GM21717 (cell line): ENCODE results near the gene DLK2.
"Not testable (repeated sequence)": the region's sequence is repeated elsewhere in the genome, so short reads cannot be mapped to it uniquely, and the experiment has no call there.

Experiments
- ATAC-seq: cut with Tn5 transposase; IDR thresholded peaks from one replicate; pipeline ENCODE4 v1.9.1; 2021; ENCODE audit warnings: mild to moderate bottlenecking, moderate library complexity; ENCODE audit not compliant: unreplicated experiment

Gene DLK2

DNA sequence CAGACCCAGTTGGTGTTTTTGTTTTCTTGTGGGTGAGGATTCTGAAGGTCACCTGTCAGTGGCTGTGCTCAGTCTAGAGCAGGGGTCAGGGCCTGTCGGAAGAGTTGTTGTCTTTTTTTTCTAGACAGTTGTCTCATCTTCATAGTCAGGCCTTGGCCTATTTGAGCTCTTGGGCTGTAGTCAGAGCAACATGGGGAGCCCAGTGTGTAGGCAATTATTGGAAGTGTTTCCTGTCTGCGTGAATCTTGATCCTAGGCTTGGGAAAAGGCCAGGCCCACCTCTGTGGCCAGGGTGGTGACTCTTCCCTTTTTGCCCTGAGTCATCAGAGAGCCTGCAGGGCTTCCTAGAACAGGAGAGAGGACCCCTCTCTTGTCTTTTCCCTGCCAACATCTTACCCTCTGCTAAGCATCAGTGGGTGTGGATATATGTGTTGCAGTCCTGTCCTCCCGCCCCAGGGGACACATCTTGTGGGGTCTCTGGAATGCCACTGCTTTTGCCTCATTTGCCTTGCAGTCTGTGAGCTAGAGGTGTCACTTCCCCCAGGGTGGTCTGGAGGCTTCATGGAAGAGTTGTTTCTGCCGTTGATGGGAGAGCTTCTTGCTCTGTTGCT, 33.4 kb upstream of the DLK2 start:
- no peak for ATAC-seq

DNA sequence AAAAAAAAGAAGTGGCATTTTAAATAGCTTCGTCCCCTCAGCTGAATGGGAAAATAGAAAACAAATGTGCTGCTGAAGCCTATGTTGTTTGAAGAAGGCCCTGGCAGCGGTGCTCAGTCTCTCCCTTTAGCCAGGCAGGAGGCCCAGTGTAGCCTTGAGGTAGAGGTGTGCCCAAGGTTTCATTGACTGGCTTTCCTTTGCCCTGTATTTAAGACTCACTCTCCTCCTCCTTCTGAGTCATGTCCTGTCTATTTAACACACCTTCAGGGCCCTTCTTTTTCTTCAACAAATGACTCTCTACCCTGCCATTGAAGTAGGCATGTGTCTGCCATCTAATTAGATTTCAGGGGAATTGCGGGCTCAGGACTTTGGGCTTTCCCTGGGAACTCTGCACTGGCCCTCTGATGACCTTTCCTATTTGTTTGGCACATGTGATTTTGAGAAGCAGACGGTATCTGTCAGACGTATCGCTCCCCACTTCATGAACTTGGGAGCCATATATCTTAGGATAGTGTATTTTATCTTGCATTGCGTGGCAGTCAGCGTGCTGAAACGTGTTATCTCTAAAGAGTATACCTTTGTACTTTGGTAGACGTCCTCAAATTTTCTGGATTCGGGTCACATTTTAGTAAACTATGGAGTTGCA, 26.4 kb upstream of the DLK2 start:
- ATAC-seq = no peak

DNA sequence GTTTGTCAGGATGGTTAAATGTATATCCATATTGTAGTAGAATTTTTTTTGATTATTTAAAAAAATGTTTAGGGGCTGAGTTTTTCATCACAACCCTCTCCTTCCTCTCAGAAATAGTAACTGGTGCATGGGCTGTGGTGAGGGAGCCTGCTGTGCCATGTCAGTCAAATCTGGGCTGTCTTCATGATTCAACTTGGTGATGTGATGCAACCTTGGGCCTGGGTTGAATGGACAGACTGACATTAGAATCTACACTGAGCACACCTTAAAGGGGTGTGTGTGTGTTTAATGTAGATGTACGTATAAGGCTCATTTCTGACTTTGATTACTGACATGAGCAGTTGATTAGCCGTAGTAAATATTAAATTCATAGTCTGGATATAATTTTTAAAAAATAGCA, 25.7 kb upstream of the DLK2 start:
- no peak for ATAC-seq

DNA sequence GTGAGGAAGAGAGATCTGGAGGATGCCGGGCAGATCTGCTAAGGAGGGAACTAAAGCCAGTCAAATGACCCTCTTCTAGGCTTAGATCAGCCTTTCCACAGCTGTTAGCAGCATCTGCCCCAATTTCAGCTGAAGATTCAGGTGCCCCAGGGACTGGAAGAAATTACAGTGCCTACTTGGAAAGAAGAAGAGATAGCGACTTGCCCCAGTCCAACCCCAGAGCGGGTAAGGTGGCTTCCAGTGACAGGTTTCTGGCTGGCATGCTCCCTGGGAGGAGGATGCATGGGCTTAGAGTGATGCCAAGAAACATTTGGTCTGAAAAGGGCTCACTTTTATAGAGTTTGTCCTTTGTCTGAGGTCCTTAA, 22.6 kb upstream of the DLK2 start:
- no peak for ATAC-seq

DNA sequence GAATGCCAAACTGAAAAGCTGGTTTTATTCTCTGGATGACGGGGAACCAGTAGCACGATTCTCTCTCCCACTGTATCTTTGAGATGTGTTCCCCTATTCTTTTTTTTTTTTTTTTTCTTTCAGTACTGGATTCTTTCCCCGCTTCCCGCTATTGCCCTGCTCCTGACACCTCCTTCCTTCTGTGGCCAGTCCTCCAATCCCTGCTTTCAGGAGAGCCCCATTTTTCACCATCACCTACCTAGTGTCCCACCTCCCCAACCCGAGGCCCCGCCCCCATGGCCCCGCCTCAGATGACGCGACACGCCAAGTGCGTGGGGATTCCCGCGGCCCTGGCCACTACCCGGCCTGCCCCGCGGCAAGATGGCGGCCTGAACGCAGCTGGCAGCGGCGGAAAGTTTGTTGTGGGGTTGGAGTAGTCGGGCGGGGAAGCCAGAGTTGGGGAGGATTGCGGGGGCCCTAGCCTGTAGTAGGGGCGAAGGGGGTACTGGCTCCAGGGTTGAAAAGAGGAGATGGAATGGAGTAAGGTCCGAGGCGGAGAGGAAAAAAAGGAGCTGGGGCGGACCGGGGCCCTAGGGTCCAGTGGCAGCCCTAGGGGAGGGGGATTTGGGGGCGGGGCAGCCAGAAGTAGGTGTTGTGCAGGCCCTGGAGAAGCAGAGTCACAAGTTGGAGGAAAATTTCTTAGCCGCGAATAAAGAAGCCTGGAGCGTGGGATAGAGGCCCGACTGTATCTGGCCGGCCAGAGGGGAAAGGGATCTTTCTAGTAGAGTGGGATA, 22.1 kb upstream of the DLK2 start, which contains the start of gene TJAP1:
Gene TJAP1 (plus strand): TSS at position 336 of the 773 bp plus-strand sequence. CDS start 21,432 bp downstream, outside the sequence.
- peak; percentile 93 for ATAC-seq

DNA sequence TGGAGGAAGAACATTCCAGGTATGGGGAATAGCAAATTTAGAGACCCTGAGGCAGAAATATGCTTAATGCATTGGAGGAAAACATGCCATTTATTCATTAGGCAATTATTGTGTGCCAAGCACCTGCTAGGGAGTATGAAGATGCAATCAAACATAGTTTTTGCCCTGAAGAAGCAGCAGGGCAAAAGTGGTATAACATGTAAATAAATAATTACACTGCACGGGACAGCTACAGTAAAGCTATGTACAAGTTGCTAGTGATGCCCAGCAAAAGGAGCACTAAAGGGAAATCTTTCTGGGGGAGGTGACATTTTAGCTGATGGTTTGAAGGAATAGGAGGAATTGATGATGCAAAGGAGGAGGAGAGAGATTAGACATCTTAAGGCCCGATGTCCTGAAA, 21.4 kb upstream of the DLK2 start:
- no peak for ATAC-seq

DNA sequence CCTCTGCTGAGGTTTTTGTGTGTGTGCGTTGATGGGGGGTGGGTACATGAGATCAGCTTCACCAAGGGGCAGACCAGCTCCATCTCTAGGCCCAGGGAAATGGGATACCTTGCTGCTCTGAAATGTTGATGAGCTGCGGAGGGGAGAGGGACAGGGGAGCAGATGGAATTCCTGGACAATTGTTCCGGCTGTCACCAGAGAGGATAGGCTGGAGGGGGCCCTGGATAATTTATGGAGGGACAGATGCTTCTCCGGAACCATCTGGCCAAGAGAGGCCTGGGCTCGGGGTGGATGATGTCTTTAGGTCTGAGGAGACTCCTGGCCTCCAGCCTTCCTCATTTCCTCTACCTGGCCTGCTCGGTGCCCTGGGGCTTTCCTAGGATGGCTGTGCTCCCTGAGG, 20.2 kb upstream of the DLK2 start:
- no peak for ATAC-seq

DNA sequence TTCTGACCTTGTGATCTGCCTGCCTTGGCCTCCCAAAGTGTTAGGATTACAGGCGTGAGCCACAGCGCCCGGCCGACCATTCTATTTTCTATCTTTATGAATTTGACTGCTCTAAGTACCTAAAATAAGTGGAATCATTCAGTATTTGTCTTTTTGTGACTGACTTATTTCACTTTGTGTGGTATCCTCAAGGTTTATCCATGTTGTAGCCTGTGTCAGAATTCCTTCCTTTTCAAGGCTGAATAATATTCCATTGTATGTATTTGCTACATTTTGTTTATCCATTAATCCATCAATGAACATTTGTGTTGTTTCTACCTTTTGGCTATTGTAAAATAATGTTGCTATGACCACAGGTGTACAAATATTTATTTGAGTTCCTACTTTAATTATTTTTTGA, 17.2 kb upstream of the DLK2 start:
- ATAC-seq = no peak

DNA sequence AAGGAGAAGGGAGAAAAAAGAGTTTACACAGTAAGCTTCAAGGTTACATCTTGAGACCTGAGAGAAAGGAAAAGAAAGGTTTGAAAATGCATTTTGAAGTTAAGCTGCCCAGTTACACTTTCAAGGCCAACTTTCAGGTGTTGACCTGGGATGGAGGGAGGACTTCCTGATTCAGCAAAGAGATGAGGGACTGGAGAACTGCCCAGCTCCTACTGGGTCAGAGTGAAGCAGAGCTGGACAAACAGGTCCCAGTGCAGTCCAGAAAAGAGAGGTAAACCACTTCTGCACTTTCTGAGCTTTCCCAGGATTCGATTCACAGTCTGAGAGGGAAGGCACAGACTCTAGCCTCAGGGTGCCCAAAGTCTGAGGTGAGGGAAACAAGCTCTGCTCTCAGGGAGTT, 16.1 kb upstream of the DLK2 start:
- ATAC-seq = no peak

DNA sequence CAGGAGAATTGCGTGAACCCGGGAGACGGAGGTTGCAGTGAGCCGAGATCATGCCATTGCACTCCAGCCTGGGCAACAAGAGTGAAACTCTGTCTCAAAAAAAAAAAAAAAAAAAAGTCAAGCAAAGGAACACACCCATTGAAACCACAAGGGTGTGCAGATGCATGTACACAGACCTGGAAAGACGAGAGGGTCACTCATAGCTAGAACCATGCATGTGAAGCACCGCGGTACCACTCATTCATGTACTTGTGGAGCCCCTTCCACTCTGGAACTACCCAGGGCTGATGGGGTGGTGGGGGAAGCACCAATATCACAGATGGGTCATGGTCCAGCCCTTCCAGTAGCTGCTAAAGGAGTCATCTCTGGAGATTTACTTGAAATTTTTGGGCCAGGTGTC, 14.6 kb upstream of the DLK2 start:
- no peak for ATAC-seq

DNA sequence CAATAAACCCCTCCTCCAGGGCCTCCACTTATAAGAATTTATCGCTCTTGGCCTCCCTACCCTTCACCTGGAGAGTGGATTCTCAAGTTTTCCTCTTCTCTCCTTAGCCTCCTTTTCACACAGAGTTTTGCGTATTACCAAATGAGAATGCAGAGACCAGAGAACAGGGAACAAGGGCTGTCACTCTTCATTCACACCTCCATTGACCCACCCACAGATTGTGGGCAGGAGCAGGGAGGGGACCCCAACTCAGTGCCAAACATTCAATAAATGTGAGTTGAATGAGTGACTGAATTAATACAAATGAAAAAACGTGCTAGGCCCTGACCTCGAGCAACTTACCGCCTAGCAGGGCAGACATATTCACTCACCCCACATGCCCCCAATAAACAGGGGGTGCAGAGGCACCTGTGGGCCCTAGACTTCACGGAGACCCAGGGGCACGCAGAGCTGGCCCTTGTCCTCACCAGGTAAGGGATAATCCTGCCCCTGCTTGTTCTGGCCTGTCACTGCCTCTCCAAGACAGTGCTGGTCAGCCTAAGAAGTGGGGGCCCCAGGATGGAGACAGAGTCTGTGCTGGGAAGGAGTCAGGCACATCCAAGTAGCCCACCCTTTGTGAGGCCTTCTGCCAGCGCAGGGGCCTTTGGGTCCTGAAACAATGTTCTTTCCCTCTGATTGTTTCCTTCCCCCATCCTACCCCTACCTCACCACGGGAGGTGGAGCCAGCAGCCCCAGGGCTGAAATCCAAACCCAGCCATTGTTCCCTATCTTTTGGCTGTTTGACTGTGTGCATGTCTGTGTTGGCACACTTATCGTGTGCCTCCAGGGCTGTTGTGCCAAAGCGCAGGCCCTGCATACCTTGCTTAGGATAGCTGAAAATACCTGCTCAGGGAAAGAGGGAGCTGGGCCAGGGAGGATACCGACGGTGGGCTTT, 13.7 kb upstream of the DLK2 start:
- no peak for ATAC-seq

DNA sequence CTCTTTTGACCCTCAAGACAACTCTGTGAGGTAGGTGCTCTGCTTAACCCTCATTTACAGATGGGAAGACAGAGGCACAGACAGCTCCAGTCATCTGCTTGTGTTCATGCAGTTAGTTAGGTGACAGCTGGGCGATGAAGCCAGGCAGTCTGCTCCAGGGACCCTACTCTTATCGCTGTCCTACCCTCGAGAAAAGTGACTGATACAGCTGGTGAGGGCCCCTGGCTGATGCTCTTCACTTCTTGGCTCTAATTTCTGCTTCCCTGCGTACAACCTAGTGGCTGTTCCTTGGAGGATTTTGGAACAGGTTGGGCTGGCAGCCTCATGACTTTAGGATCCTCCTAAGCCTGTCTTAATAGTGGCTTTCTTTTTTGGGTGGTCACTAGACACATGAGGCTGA, 12.9 kb upstream of the DLK2 start:
- ATAC-seq = no peak

DNA sequence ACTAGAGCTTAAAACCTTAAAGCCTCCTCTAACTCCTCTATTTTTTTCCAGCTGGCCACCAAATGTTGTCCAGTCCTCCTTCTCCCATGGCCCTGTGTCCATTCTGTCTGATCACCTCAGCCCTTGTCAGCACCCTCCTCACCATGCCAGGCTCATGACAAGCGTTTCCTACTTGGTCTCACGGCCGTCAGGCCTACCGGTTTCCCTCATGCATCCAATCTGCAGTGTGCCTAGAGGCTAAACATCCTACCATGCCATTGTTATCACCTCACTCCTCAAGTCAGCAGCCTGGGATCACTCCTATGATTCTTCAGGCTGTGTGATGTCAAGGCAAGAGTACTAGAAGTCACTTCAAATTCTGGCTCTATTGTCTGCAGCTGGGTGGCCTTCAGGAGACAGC, 12.4 kb upstream of the DLK2 start:
- ATAC-seq = no peak

DNA sequence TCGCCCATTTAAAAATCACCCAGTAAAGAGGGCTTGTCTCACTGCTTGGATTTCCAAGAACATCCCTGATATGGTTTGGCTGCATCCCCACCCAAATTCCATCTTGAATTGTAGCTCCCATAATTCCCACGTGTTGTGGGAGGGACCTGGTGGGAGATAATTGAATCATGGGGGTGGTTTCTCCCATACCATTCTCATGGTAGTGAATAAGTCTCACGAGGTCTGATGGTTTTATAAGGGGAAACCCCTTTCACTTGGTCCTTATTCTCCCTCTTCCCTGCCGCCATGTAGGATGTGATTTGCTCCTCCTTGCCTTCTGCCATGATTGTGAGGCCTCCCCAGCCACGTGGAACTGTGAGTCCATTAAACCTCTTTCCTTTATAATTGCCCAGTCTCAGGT, 11.9 kb upstream of the DLK2 start:
- ATAC-seq = not testable (repeated sequence)

DNA sequence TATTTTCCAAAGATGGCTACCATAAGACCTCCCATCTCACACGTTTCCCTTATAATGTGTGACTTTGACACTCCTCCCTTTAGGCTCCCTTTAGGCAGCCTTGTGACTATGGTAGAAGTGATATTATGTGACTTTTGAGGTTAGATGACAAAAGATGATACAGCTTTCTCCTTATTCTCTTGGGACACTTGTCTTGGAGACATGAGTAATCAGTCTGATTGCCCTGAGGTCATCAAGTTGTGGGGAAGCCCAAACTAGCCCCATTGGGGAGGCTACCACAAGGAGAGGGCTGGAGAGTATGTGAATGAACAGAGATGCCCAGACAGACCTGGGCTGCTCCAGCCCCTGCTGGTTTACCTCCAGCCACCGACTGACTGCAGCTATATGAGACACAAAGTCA, 10.6 kb upstream of the DLK2 start:
- no peak for ATAC-seq

DNA sequence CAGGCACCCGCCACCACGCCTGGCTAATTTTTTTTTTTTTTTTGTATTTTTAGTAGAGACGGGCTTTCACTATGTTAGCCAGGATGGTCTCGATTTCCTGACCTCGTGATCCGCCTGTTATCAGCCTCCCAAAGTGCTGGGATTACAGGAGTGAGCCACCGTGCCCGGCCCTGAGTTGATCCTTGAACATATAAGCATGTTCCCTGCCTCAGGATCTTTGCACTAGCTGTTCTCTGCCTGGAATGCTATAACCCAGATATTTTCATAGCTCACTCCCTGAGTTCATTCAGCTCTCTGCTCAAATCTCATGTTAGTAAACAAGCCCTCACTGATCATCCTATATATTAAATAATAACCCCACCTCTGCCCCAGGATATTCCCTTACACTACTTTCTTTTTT, 9.0 kb upstream of the DLK2 start:
- no peak for ATAC-seq

DNA sequence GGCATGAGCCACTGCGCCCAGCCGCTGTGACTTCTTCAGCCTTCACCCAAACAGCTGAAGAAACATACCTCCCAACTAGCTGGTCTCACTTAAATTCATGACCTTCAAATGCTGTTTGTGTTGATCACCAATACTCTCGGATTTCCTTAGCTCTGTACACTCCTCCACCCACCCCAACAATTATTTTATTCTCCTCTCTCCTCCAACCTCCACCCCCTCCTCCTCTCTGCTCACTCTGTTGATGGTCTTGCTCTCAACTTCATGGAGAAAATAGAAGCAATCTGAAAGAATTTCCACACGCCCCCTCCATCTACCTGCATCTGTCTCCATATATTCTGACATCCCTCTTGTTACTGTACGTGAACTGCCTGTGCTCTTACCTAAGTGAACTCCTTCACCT, 6.6 kb upstream of the DLK2 start:
- ATAC-seq = no peak

DNA sequence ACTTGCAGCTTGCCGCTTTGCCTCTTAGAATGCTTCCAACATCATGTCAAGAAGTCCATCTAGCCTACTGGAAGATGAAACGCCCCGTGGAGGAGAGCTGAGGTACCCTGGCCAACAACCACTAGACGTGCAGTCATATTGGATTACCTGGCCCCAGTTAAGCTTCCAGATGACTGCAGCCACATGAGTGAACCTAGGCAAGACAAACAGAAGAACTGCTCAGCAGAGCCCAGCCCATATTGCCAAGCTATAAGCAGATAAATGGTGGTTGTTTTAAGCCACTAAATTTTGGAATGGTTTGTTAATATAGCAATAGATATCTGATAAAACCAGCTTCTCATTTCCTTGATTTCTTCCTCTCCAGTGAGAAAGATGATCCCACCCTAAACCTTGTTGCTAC, 4.7 kb upstream of the DLK2 start:
- ATAC-seq = no peak

DNA sequence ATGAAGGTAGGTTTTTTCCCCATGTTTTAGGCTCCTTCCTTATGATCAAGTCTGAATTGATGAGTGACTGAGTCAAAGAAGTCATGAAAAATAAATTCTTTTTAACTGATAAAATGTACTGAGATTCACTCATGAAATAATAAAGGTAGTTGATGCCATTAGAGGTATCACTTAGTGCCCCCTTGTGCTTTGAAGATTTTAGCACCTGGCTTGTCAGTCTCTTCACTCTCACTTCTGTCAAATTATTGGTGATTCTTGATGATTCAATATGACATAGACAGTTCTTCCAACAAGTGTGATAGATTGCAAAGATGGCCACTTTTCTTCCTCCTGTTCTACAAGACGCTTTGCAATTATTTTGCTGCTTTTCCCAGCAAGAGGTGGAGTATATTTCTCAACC, 4.2 kb upstream of the DLK2 start:
- no peak for ATAC-seq

DNA sequence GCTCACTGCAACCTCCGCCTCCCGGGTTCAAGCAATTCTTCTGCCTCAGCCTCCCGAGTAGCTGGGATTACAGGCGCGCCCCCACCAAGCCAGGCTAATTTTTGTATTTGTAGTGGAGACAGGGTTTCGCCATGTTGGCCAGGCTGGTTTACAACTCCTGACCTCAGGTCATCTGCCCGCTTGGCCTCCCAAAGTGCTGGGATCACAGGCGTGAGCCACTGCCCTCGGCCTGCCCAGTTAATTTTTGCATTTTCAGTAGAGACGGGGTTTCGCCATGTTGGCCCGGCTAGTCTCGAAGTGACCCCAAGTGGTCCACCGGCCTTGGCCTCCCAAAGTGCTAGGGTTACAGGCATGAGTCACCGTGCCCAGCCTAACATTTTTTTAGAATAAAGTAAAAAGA, 2.8 kb upstream of the DLK2 start:
- ATAC-seq = not testable (repeated sequence)

DNA sequence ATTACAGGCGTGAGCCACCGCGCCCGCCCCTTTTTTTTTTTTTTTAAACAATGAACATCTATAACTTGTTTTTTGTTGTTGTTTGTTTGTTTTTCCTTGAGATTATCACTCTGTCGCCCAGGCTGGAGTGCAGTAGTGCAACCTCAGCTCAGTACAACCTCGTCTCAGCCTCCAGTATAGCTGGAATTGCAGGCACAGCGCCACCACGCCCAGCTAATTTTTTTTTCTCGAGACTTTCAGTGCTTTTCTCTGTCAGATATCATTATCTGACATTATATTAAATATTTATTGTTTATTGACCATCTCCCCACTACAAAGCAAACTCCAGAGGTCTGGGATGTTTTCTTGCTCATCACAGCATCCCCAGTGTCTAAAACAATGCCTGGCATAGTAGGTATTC, 2.3 kb upstream of the DLK2 start:
- ATAC-seq = no peak
